IMR-90 (cell line): ENCODE data around the gene TAF4B. TPM values are rescaled to one million over a fixed set of nuclear protein-coding genes. Genes with fewer than 3 reads are reported as not detected.
A peak's percentile ranks its signal among the peaks of the same experiment; 100 is the strongest.

Experiments used
- ATAC-seq: fragments of 200-7000 bp; cut with Tn5 transposase; 2 replicates; pipeline ENCODE4 v1.9.1; 2020; ENCODE audit warnings: low read depth, mild to moderate bottlenecking, moderate library complexity
- BruUV-seq: library from RNA; stranded (reverse); fragments of 400-500 nt; replicated peaks from 2 replicates; lab custom pipeline; 2021; lab: Mats Ljungman, UMichigan
- CTCF ChIA-PET: fragments of 300-600 bp; formaldehyde crosslinking; extraction: SDS; loops from one replicate; lab custom pipeline; 2021; ENCODE audit warnings: antibody characterized with exemption; lab: Yijun Ruan, JAX
- POLR2A ChIA-PET: fragments of 300-600 bp; sonication (Branson Sonifier 250); formaldehyde crosslinking; loops from one replicate; lab custom pipeline; 2022; ENCODE audit warnings: antibody characterized with exemption; ENCODE audit not compliant: unreplicated experiment; lab: Charles Lee
- DNase-seq: peaks from one replicate; pipeline ENCODE4 v3.0.0; 2013
- H2AFZ ChIP-seq: replicated peaks from 2 replicates; pipeline ENCODE3; 2013; ENCODE audit warnings: low read length, mild to moderate bottlenecking; ENCODE audit not compliant: poor library complexity
- H2AK5ac ChIP-seq: 2 replicates; pipeline ENCODE4 v1.6.1; 2013; ENCODE audit warnings: low read depth, low read length, inconsistent platforms
- H2AK9ac ChIP-seq: replicated peaks from 2 replicates; pipeline ENCODE3; 2013; ENCODE audit warnings: mild to moderate bottlenecking, low read depth, low read length, moderate library complexity; ENCODE audit not compliant: poor library complexity
- H2BK120ac ChIP-seq: 2 replicates; pipeline ENCODE4 v1.6.1; 2013; ENCODE audit warnings: low read depth, low read length, inconsistent platforms
- H2BK15ac ChIP-seq: 3 replicates; pipeline ENCODE4 v1.6.1; 2013; ENCODE audit warnings: low read depth, low read length, inconsistent platforms
- H2BK20ac ChIP-seq: 2 replicates; pipeline ENCODE4 v1.6.1; 2013; ENCODE audit warnings: low read depth, mild to moderate bottlenecking, inconsistent platforms, low read length, moderate library complexity
- H2BK5ac ChIP-seq: 2 replicates; pipeline ENCODE4 v1.6.1; 2013; ENCODE audit warnings: mild to moderate bottlenecking, low read depth, low read length, inconsistent platforms; ENCODE audit not compliant: poor library complexity, severe bottlenecking
- H3K14ac ChIP-seq: replicated peaks from 2 replicates; pipeline ENCODE4 v1.6.1; 2013; ENCODE audit warnings: low read depth, low read length, inconsistent platforms
- H3K18ac ChIP-seq: 2 replicates; pipeline ENCODE4 v1.6.1; 2013; ENCODE audit warnings: low read depth, low read length, control low read depth
- H3K23ac ChIP-seq: 2 replicates; pipeline ENCODE4 v1.6.1; 2013; ENCODE audit warnings: low read depth, low read length, inconsistent platforms
- H3K27ac ChIP-seq: 2 replicates; pipeline ENCODE4 v1.5.1; 2013; ENCODE audit warnings: mild to moderate bottlenecking, control low read depth, low read length; ENCODE audit not compliant: insufficient read depth
- H3K27me3 ChIP-seq: 2 replicates; pipeline ENCODE4 v1.6.1; 2013; ENCODE audit warnings: low read length; ENCODE audit not compliant: control insufficient read depth, insufficient read depth
- H3K36me3 ChIP-seq: 2 replicates; pipeline ENCODE4 v1.6.1; 2013; ENCODE audit warnings: low read length, mixed read lengths; ENCODE audit not compliant: control insufficient read depth, insufficient read depth
- H3K4ac ChIP-seq: 2 replicates; pipeline ENCODE4 v1.6.1; 2013; ENCODE audit warnings: low read depth, low read length, inconsistent platforms
- H3K4me1 ChIP-seq: 2 replicates; pipeline ENCODE4 v1.6.1; 2013; ENCODE audit warnings: low read length, mixed read lengths; ENCODE audit not compliant: control insufficient read depth, insufficient read depth
- H3K4me2 ChIP-seq: 2 replicates; pipeline ENCODE4 v1.6.1; 2013; ENCODE audit warnings: low read depth, mild to moderate bottlenecking, control low read depth, low read length, moderate library complexity
- H3K4me3 ChIP-seq: 2 replicates; pipeline ENCODE4 v1.5.1; 2013; ENCODE audit warnings: low read depth, mild to moderate bottlenecking, control low read depth, low read length, moderate library complexity; ENCODE audit not compliant: insufficient read depth
- H3K56ac ChIP-seq: 2 replicates; pipeline ENCODE4 v1.6.1; 2013; ENCODE audit warnings: low read length, inconsistent platforms; ENCODE audit not compliant: insufficient read depth; ENCODE audit errors: extremely low read depth
- H3K79me1 ChIP-seq, 2 experiments: 2 replicates each; pipeline ENCODE4 v1.6.1; 2013; ENCODE audit warnings: low read length in 2 of 2, inconsistent platforms in 1 of 2, low read depth in 1 of 2
- H3K9ac ChIP-seq: 2 replicates; pipeline ENCODE4 v1.6.1; 2013; ENCODE audit warnings: low read depth, low read length, control low read depth
- H3K9me1 ChIP-seq: 2 replicates; pipeline ENCODE4 v1.6.1; 2013; ENCODE audit warnings: low read length, inconsistent platforms; ENCODE audit not compliant: insufficient read depth
- H3K9me3 ChIP-seq: 2 replicates; pipeline ENCODE4 v1.6.1; 2013; ENCODE audit warnings: low read length; ENCODE audit not compliant: control insufficient read depth, insufficient read depth
- H4K20me1 ChIP-seq: 2 replicates; pipeline ENCODE4 v1.6.1; 2013; ENCODE audit warnings: low read length, inconsistent platforms; ENCODE audit not compliant: insufficient read depth
- H4K5ac ChIP-seq: 2 replicates; pipeline ENCODE4 v1.6.1; 2013; ENCODE audit warnings: mild to moderate bottlenecking, low read depth, low read length, control low read depth
- H4K8ac ChIP-seq, 2 experiments: 2 replicates each; pipeline ENCODE4 v1.6.1; 2013; ENCODE audit warnings: low read depth in 2 of 2, low read length in 2 of 2, control low read depth in 1 of 2, inconsistent platforms in 1 of 2
- H4K91ac ChIP-seq: 2 replicates; pipeline ENCODE4 v1.6.1; 2013; ENCODE audit warnings: low read depth, low read length, inconsistent platforms; ENCODE audit not compliant: insufficient read depth
- BHLHE40 ChIP-seq: fragments of 150-350 bp; IDR thresholded peaks from 2 replicates; pipeline ENCODE4 v1.6.1; 2016; ENCODE audit warnings: mild to moderate bottlenecking, low read depth, low read length
- MAFK ChIP-seq: IDR thresholded peaks from 2 replicates; pipeline ENCODE4 v1.6.1; 2012; ENCODE audit warnings: low read depth, low read length, improper control_type of control experiment
- RCOR1 ChIP-seq: IDR thresholded peaks from 2 replicates; pipeline ENCODE4 v1.6.1; 2012; ENCODE audit warnings: mild to moderate bottlenecking, low read length, improper control_type of control experiment; ENCODE audit not compliant: insufficient replicate concordance
- WGBS, 2 experiments: methylation state at CpG; one replicate each; pipeline versions ENCODE4 v1.1.5 to v1.1.7; 2013; ENCODE audit warnings: missing lambda C conversion rate in 2 of 2; ENCODE audit not compliant: insufficient read length in 1 of 2; ENCODE audit errors: extremely low coverage in 2 of 2; 5-methylcytosine and 5-hydroxymethylcytosine counted together
- dilution Hi-C: fragments of 300-500 bp; cut with HindIII; formaldehyde crosslinking; loops from one replicate; pipeline ENCODE4 v1.14.3; 2018; ENCODE audit warnings: low sequenced_read_pairs; ENCODE audit not compliant: unreplicated experiment
- in situ Hi-C: fragments of 300-500 bp; cut with MboI; formaldehyde crosslinking; loops from 3 replicates; pipeline ENCODE4 v1.14.3; 2019; ENCODE audit warnings: low sequenced_read_pairs, inconsistent platforms, mixed read lengths
- intact Hi-C: fragments of 100-400 bp; cut with micrococcal nuclease; formaldehyde crosslinking; loops from 2 replicates; pipeline ENCODE4 v1.10.0; 2022
- polyA plus RNA-seq, 3 experiments: library from polyadenylated mRNA; depleted of rRNA; stranded (reverse); fragments of >200 nt; gene quantifications; 2 replicates each; pipeline ENCODE4 v1.2.3, GENCODE V29; 2012; ENCODE audit warnings: low replicate concordance in 1 of 3
- total RNA-seq: library from RNA; depleted of rRNA; stranded (reverse); fragments of >200 nt; gene quantifications from 2 replicates; pipeline ENCODE4 v1.2.3, GENCODE V29; 2012

The TAF4B gene
- total and polyA plus RNA-seq, 2 of the 4 experiments (the other 2 are of a cell fraction), result 0.38 to 1.1 TPM

DNA sequence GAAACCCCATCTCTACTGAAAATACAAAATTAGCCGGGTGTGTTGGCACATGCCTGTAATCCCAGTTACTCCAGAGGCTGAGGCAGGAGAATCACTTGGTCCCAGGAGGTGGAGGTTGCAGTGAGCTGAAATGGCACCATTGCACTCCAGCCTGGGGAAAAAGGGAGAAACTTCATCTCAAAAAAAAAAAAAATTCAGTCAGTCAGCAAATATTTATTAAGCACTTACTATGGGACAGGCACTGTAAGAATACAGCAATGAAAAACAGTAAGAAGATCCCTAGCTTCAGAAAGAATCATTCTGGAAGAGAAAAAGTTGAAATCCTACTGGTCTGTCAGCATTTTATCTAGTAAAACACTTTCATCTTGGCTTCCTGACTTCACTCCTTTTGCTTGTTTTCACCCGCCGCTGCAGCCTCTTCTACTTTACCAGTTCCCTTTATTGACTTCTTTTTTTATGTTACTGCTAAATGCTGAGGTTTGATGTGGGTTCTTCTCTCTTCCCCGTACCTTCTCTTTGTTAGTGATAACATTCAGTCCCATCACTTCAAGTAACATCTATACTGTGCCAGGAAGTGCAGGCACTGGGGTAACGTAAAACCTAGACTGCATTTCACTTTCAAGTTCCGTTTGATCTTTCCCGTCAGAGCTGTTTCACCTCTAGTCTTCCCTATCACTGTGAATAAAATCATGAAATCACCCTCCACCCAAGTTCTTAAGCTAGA is 10.8 kb upstream of the TAF4B start:
- Histone ChIP-seq H3K4ac (no peak overlapping the region), H2BK20ac (no peak overlapping the region), H4K20me1 (no peaks in the 10 kb centered on the region), H3K27me3 (peaks cover 3% of the 10 kb centered on the region; the same call in 1 of the 2 replicates), H3K79me1 (no peaks in the 10 kb centered on the region), H4K5ac (no peak overlapping the region), H3K36me3 (no peaks in the 10 kb centered on the region), H3K9me3 (no peaks in the 10 kb centered on the region), H3K14ac (no peak overlapping the region), H2BK5ac (no peak overlapping the region), H3K23ac (no peak overlapping the region), H2BK120ac (no peak overlapping the region), H3K9ac (no peak overlapping the region), H2AK9ac (no peak overlapping the region), H3K4me1 (no peaks in the 10 kb centered on the region), H4K8ac (no peak overlapping the region), H2AFZ (no peak overlapping the region), H3K18ac (no peak overlapping the region), H3K9me1 (no peaks in the 10 kb centered on the region), H3K56ac (no peak overlapping the region), H4K91ac (no peak overlapping the region), H2AK5ac (no peak overlapping the region), H3K27ac (no peak overlapping the region), H2BK15ac (no peak overlapping the region), H3K4me2 (no peak overlapping the region), H3K4me3 (no peak overlapping the region)
- dilution Hi-C loops, result no loop called here
- DNase-seq (no peak), ATAC-seq (no peak)
- ChIA-PET POLR2A (no interaction called here), CTCF (interaction anchor here (0.6 kb wide), 1 partner anchor 9 kb away, joined by 4 read pairs; no protein-coding TSS in a partner anchor)
- TF ChIP-seq MAFK (0 out of 2 replicates have a peak, but pooled peaks have one; percentile 10), BHLHE40 (no peak), RCOR1 (no peak)
- WGBS, 2 experiments, result 53% methylated on average over 3 of the region's 7 CpGs; no CpG with 5 or more reads in 1 of the 2 experiments
- intact Hi-C loops, result no loop called here
- no TSS peak for BruUV-seq
- in situ Hi-C loops, result no loop called here
